Measurements from ENCODE around the gene ZNF467.

ZNF467 gene

DNA sequence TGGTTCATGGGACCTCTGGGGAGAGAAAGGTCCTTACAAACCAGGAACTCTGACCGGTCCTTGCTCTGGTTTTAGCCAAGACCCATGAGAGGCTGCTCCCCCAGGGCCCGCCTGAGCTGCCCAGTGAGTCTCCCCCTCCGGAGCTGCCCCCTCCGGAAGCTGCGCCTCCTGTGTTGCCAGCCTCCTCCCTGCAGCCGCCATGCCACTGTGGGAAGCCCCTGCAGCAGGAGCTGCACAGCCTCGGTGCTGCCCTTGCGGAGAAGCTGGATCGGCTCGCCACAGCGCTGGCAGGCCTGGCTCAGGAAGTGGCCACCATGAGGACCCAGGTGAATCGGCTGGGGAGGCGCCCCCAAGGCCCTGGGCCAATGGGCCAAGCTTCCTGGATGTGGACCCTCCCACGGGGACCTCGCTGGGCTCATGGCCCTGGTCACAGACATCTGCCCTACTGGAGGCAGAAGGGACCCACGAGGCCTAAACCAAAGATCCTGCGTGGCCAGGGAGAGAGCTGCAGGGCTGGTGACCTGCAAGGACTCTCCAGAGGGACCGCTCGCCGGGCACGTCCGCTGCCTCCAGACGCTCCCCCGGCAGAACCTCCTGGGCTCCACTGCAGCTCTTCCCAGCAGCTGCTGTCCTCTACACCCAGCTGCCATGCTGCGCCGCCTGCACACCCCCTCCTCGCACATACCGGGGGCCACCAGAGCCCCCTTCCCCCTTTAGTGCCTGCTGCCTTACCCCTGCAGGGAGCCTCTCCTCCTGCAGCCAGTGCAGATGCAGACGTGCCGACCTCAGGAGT lies 40.1 kb downstream of the ZNF467 start:
- TF ChIP-seq, protein P1, sequence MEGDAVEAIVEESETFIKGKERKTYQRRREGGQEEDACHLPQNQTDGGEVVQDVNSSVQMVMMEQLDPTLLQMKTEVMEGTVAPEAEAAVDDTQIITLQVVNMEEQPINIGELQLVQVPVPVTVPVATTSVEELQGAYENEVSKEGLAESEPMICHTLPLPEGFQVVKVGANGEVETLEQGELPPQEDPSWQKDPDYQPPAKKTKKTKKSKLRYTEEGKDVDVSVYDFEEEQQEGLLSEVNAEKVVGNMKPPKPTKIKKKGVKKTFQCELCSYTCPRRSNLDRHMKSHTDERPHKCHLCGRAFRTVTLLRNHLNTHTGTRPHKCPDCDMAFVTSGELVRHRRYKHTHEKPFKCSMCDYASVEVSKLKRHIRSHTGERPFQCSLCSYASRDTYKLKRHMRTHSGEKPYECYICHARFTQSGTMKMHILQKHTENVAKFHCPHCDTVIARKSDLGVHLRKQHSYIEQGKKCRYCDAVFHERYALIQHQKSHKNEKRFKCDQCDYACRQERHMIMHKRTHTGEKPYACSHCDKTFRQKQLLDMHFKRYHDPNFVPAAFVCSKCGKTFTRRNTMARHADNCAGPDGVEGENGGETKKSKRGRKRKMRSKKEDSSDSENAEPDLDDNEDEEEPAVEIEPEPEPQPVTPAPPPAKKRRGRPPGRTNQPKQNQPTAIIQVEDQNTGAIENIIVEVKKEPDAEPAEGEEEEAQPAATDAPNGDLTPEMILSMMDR (conservative IDR thresholded peaks at IDR 0.05; ENCODE audit: low read depth, low read length) = no peak
- H3K4me1 ChIP-seq (ENCODE audit: low read depth, poor library complexity, severe bottlenecking) = no peaks in the 10 kb centered on the region
- no peak overlapping the region for H3K9ac ChIP-seq
- H3K79me2 ChIP-seq (ENCODE audit: insufficient read depth, low read depth) = no peaks in the 10 kb centered on the region
- no peak overlapping the region for H2AFZ ChIP-seq (ENCODE audit: low read depth)
- no peak overlapping the region for H3K27ac ChIP-seq
- H3K4me3 ChIP-seq (IDR thresholded peaks at IDR 0.05; ENCODE audit: insufficient read depth, low read depth, low read length) = no peak overlapping the region
- no peaks in the 10 kb centered on the region for H4K20me1 ChIP-seq (ENCODE audit: insufficient read depth)
- no peak overlapping the region for H3K4me2 ChIP-seq
- no peaks in the 10 kb centered on the region for H3K27me3 ChIP-seq (ENCODE audit: insufficient read depth, low read depth)
- no peaks in the 10 kb centered on the region for H3K36me3 ChIP-seq (ENCODE audit: insufficient read depth)

DNA sequence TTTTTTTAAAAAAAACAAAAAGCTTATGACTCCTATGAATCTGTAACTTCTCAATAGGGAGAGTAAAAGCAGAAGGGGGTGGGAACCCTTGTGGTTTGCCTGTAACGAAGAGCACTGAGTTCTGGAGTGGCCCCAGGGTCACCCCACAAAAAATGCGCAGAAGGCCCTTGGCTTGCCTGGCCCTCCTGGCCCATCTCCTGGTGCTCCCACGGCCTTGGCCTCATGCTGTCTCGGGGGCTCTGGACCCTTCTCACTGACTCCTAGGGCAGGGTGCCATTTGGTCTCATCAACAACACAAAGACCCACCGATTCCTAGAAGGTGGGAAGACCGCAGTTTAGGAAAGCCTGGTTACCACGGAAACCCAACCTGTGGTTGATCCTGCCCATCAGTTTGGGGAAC lies 40.8 kb downstream of the ZNF467 start:
- H3K9ac ChIP-seq = no peak overlapping the region
- no peak overlapping the region for H2AFZ ChIP-seq (ENCODE audit: low read depth)
- H3K36me3 ChIP-seq (ENCODE audit: insufficient read depth) = no peaks in the 10 kb centered on the region
- H3K4me3 ChIP-seq (IDR thresholded peaks at IDR 0.05; ENCODE audit: insufficient read depth, low read depth, low read length) = no peak overlapping the region
- no peaks in the 10 kb centered on the region for H3K4me1 ChIP-seq (ENCODE audit: low read depth, poor library complexity, severe bottlenecking)
- no peaks in the 10 kb centered on the region for H4K20me1 ChIP-seq (ENCODE audit: insufficient read depth)
- no peak overlapping the region for H3K27ac ChIP-seq
- H3K27me3 ChIP-seq (ENCODE audit: insufficient read depth, low read depth) = no peaks in the 10 kb centered on the region
- TF ChIP-seq, protein P1 (conservative IDR thresholded peaks at IDR 0.05; ENCODE audit: low read depth, low read length) = no peak
- no peak overlapping the region for H3K4me2 ChIP-seq
- H3K79me2 ChIP-seq (ENCODE audit: insufficient read depth, low read depth) = no peaks in the 10 kb centered on the region

DNA sequence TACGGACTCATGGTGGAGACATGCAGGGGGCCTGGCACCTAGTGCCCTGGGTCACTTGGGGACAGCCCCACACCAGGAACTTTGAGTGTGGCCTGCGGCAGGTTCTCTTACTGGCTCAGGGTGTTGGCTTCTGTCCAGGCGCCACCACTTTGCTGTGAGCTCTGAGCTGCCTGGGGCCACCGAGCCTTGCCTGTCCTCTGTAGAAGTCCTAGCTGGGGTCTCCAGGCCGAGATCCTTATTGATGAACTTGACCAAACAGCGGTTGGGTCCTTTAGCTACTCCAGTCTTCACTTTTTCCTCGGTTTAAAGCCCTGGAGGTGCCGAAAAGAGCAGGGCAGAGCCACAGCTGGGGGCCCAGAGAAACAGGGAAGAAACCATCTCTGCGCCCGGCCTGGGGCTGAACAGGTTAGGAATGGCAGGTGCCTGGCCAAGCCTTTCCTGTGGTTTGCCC lies 41.3 kb downstream of the ZNF467 start:
- no peaks in the 10 kb centered on the region for H4K20me1 ChIP-seq (ENCODE audit: insufficient read depth)
- H3K36me3 ChIP-seq (ENCODE audit: insufficient read depth) = no peaks in the 10 kb centered on the region
- no peaks in the 10 kb centered on the region for H3K79me2 ChIP-seq (ENCODE audit: insufficient read depth, low read depth)
- H3K9ac ChIP-seq = no peak overlapping the region
- no peak overlapping the region for H3K4me2 ChIP-seq
- H2AFZ ChIP-seq (ENCODE audit: low read depth) = no peak overlapping the region
- H3K27ac ChIP-seq = no peak overlapping the region
- H3K4me3 ChIP-seq (IDR thresholded peaks at IDR 0.05; ENCODE audit: insufficient read depth, low read depth, low read length) = no peak overlapping the region
- H3K4me1 ChIP-seq (ENCODE audit: low read depth, poor library complexity, severe bottlenecking) = no peaks in the 10 kb centered on the region
- TF ChIP-seq, protein P1 (conservative IDR thresholded peaks at IDR 0.05; ENCODE audit: low read depth, low read length) = no peak
- H3K27me3 ChIP-seq (ENCODE audit: insufficient read depth, low read depth) = no peaks in the 10 kb centered on the region

DNA sequence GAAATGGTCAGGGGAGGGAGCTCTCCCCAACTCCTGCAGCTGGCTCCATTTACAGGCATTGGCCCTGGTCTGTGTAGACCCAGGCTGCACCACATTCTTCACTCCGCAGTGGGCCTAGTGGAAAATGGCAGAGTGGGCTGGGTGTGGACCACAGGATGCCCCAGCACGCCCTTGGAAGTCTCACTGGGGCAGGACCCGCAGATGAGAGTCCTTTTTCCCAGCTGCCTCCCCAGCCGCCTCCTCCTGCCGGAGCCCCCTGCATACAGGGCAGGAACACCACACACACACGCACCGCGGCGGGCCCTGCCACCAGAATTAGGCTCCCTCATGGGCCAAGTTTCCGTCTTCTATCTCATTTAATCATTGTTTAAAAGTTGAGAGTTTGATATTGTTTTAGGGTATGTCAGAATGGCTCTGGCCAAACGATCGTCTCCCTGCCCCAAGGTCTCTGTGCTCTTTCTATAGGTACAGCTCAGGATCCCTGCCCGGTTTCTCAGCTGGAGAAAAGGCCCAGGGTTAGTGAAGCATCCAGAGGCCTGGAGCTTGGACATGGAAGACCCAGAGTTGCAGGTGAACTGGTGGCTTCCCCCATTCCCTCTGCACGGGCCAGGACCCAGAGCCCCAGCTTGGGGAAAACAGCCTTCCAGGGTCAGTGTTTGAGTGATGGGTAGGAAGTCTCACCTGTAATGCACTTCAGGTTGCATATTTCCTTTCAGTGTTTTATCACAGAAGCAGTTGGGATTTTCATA lies 42.0 kb downstream of the ZNF467 start:
- H3K36me3 ChIP-seq (ENCODE audit: insufficient read depth) = no peaks in the 10 kb centered on the region
- no peak overlapping the region for H3K9ac ChIP-seq
- H2AFZ ChIP-seq (ENCODE audit: low read depth) = no peak overlapping the region
- TF ChIP-seq, protein P1 (conservative IDR thresholded peaks at IDR 0.05; ENCODE audit: low read depth, low read length) = no peak
- no peaks in the 10 kb centered on the region for H3K79me2 ChIP-seq (ENCODE audit: insufficient read depth, low read depth)
- no peak overlapping the region for H3K27ac ChIP-seq
- no peaks in the 10 kb centered on the region for H3K4me1 ChIP-seq (ENCODE audit: low read depth, poor library complexity, severe bottlenecking)
- no peak overlapping the region for H3K4me3 ChIP-seq (IDR thresholded peaks at IDR 0.05; ENCODE audit: insufficient read depth, low read depth, low read length)
- H4K20me1 ChIP-seq (ENCODE audit: insufficient read depth) = no peaks in the 10 kb centered on the region
- H3K4me2 ChIP-seq = no peak overlapping the region
- H3K27me3 ChIP-seq (ENCODE audit: insufficient read depth, low read depth) = no peaks in the 10 kb centered on the region
